Retinal pigment epithelial cell (primary cell): ENCODE results near the gene ARHGEF40.

Experiments used
- DNase-seq: peaks from one replicate; pipeline ENCODE4 v3.0.0-alpha.2; 2010; ENCODE audit warnings: low read depth
- H3K4me3 ChIP-seq: 2 replicates; pipeline ENCODE4 v1.5.1; 2011; ENCODE audit warnings: mild to moderate bottlenecking, low read length, control low read depth, moderate library complexity
- CTCF ChIP-seq: conservative IDR thresholded peaks from 2 replicates; pipeline ENCODE4 v1.5.1; 2011; ENCODE audit warnings: low read depth, low read length, control low read depth, inconsistent platforms

ARHGEF40 gene

GRCh38 chr14:21104448-21105060 lies 34.5 kb downstream of the ARHGEF40 start:
- TF ChIP-seq CTCF: peak; percentile 100
- no peak for DNase-seq
- peak overlapping the region; percentile 80 for H3K4me3 ChIP-seq

DNA sequence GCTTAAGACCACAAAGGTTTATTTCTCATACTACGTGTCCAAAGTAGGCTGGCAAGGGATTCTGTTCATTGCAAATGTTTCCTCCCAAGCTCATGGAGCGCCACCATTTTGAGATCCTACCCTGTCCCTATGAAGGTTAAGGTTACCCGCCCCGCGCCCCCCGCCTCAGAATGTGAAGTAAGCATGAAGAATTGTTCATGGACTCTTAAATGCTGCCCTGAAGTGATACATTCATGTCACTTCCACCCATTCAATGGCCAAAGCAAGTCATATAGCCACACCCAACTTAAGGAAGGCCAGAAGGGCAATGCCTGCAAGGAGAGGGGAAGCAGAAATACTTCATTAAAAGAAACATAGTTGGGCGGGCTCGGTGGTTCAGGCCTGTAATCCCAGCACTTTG lies 35.0 kb downstream of the ARHGEF40 start:
- TF ChIP-seq CTCF: no peak
- H3K4me3 ChIP-seq: no peak overlapping the region
- DNase-seq: no peak

GRCh38 chr14:21106176-21106497 lies 36.0 kb downstream of the ARHGEF40 start:
- no peak for TF ChIP-seq CTCF
- no peak for DNase-seq
- peak overlapping the region; percentile 7 for H3K4me3 ChIP-seq

DNA sequence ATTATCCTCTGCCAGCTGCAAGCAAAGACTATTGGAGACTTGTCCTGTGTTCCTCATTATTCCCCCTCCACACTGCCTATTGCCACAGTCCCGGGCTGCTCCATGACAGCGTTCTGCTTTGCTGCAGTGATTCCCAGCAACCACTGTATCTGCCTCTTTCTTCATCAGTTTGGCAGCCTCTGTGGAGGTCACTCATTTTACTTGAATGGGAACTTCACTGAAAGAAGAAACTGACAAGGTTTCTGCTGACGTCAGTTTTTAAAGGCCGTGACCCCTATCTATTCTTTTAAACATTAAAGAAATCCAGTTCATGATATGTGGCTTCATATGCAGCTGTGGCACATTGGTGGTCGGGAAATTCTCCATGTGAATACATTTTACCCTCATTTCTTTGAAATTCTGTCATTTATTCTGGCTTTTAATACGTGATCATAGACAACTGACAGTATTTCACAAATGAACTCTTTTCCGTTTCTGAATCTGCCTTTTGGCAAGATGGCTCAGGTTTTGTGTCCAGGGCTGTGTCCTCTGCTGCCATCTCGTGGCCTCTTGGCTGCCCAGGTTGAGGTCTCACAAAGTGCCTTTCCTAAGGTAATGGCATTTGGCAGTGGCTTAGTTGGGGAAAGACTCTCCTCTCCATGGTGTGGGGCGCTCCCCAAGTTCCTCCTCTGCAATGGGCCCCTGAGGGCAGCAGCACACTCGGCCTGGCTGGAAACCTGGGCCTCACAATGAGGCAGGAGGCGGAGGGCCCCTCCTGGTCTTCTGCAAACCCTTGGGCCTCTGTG lies 36.6 kb downstream of the ARHGEF40 start:
- DNase-seq: no peak
- peak; percentile 99 for TF ChIP-seq CTCF
- peak overlapping the region; percentile 7 for H3K4me3 ChIP-seq

DNA sequence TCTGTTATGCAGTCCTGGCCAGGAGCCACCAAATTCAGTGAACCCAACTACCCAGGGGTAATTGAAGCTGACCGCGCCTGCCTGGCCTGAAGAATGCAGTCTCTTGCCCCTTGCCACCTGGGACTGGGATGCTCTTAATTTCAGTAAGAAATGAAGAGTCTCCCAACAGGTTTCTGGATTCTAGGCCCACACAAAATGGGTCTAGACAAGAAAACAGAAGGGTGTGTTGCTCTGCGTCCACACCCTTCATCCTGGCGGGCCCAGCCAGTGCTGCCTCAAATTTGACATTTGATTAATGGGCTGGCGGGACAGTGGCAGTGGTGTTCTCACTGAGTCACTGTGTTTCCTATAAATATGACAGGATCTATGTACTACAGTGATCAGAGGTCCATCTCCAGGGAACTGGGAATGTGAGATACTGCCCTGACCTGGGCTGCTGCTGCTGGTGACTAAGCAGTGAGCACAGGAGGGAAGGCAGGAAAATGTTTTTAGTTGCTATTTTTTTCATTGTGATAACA lies 37.2 kb downstream of the ARHGEF40 start:
- no peak overlapping the region for H3K4me3 ChIP-seq
- TF ChIP-seq CTCF: no peak
- DNase-seq: no peak

GRCh38 chr14:21108791-21109190 lies 38.7 kb downstream of the ARHGEF40 start:
- no peak overlapping the region for H3K4me3 ChIP-seq
- TF ChIP-seq CTCF: no peak
- DNase-seq: no peak
